Suppressor macrophage treated with lipopolysaccharide for 1 hour (primary cell): ENCODE results near the gene DEPDC5.
A peak's percentile ranks its signal among the peaks of the same experiment; 100 is the strongest.

Experiments
- DNase-seq, 3 donors: peaks; one replicate each; pipeline ENCODE4 v3.0.0-alpha.2; 2020 to 2022

The DEPDC5 gene

DNA sequence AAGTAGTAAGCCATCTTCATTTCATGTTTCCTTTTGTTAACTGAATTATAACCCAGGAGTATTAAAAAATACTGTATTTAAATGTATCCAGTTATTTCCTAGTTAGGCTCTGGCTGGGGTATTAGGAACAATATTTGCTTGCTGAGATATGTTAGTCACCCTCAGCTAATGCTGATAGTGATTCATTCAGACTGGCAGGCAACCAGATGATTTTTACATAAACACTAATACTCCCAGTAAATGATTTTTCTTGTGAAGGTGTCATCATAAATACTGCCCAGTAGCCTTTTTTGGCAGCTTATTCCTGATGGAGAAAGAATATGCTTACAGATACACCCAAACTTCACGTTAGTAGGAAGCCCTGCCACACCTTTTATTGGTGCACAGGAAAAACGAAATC is 198.7 kb downstream of the DEPDC5 start:
- DNase-seq: peak; percentile 13 to 60 (median 52)

GRCh38 chr22:31953261-31953660 is 199.4 kb downstream of the DEPDC5 start:
- DNase-seq: no peak

- DNase-seq: no peak
These were observed 201.0 kb downstream of the DEPDC5 start for GRCh38 chr22:31954535-31955523.

GRCh38 chr22:31956360-31956759 is 202.5 kb downstream of the DEPDC5 start:
- DNase-seq: no peak
